ENCODE results near the gene SORBS1.

The SORBS1 gene

GRCh38 chr10:95391581-95392216 is 169.5 kb downstream of the SORBS1 start:
- TF ChIP-seq CTCF (IDR thresholded peaks at IDR 0.05; ENCODE audit: extremely low read depth, insufficient read depth, missing control alignments) = no peak
- in situ Hi-C loops (cut with MboI; ENCODE audit: low pct_unique_long_range_greater_than_20kb, low sequenced_read_pairs, unreplicated experiment) = no loop called here
- DNase-seq (ENCODE audit: low spot score) = no peak

GRCh38 chr10:95391164-95391563 is 170.0 kb downstream of the SORBS1 start:
- no peak for DNase-seq (ENCODE audit: low spot score)
- TF ChIP-seq CTCF (IDR thresholded peaks at IDR 0.05; ENCODE audit: extremely low read depth, insufficient read depth, missing control alignments) = no peak
- in situ Hi-C loops (cut with MboI; ENCODE audit: low pct_unique_long_range_greater_than_20kb, low sequenced_read_pairs, unreplicated experiment) = no loop called here

- TF ChIP-seq CTCF (IDR thresholded peaks at IDR 0.05; ENCODE audit: extremely low read depth, insufficient read depth, missing control alignments) = no peak
- in situ Hi-C loops (cut with MboI; ENCODE audit: low pct_unique_long_range_greater_than_20kb, low sequenced_read_pairs, unreplicated experiment) = no loop called here
- DNase-seq (ENCODE audit: low spot score) = no peak
Observed at GRCh38 chr10:95389982-95390381, 171.2 kb downstream of the SORBS1 start.

- in situ Hi-C loops (cut with MboI; ENCODE audit: low pct_unique_long_range_greater_than_20kb, low sequenced_read_pairs, unreplicated experiment) = no loop called here
- DNase-seq (ENCODE audit: low spot score) = no peak
- no peak for TF ChIP-seq CTCF (IDR thresholded peaks at IDR 0.05; ENCODE audit: extremely low read depth, insufficient read depth, missing control alignments)
Observed at GRCh38 chr10:95389176-95389575, 172.0 kb downstream of the SORBS1 start.

- no peak for TF ChIP-seq CTCF (IDR thresholded peaks at IDR 0.05; ENCODE audit: extremely low read depth, insufficient read depth, missing control alignments)
- in situ Hi-C loops (cut with MboI; ENCODE audit: low pct_unique_long_range_greater_than_20kb, low sequenced_read_pairs, unreplicated experiment) = no loop called here
- DNase-seq (ENCODE audit: low spot score) = no peak
Observed at GRCh38 chr10:95388539-95388938, 172.6 kb downstream of the SORBS1 start.

- TF ChIP-seq CTCF (IDR thresholded peaks at IDR 0.05; ENCODE audit: extremely low read depth, insufficient read depth, missing control alignments) = no peak
- in situ Hi-C loops (cut with MboI; ENCODE audit: low pct_unique_long_range_greater_than_20kb, low sequenced_read_pairs, unreplicated experiment) = no loop called here
- DNase-seq (ENCODE audit: low spot score) = no peak
Observed at GRCh38 chr10:95388109-95388471, 173.1 kb downstream of the SORBS1 start.

All from GM13977 (cell line).